Gastroesophageal sphincter (tissue), 4 donors: ENCODE measurements around the gene CCM2L. TPM values are rescaled to one million over a fixed set of nuclear protein-coding genes. Genes with fewer than 3 reads are reported as not detected.

Source experiments
- ATAC-seq: fragments of 150-250 bp; one replicate; pipeline ENCODE4 v1.9.1; 2016; ENCODE audit warnings: mild to moderate bottlenecking, moderate library complexity
- H3K27ac ChIP-seq, 4 donors: fragments of 200-600 bp; sonication (generic) in 3 of 4; 1 replicate in 3 of 4; 2 replicates in 1 of 4; pipeline ENCODE4 v1.5.1; 2016 to 2019
- H3K27me3 ChIP-seq: fragments of 200-600 bp; sonication (generic); one replicate; pipeline ENCODE4 v1.5.1; 2019
- H3K36me3 ChIP-seq, 2 donors: fragments of 200-600 bp; sonication (generic); one replicate each; pipeline ENCODE4 v1.5.1; 2019; ENCODE audit warnings: control low read depth in 1 of 2
- H3K4me1 ChIP-seq, 3 donors: fragments of 200-600 bp; sonication (generic); 1 replicate in 2 of 3; 2 replicates in 1 of 3; pipeline ENCODE4 v1.5.1; 2016 to 2019; ENCODE audit warnings: control low read depth in 2 of 3
- H3K4me3 ChIP-seq, 2 donors: fragments of 200-600 bp; sonication (generic); one replicate each; pipeline ENCODE4 v1.5.1; 2019; ENCODE audit warnings: mild to moderate bottlenecking in 1 of 2, moderate library complexity in 1 of 2
- H3K9me3 ChIP-seq, 3 donors: fragments of 200-600 bp; sonication (generic); one replicate each; pipeline ENCODE4 v1.5.1; 2017 to 2019; ENCODE audit warnings: control low read depth in 2 of 3
- CTCF ChIP-seq, 4 experiments: fragments of 200-600 bp in 2 of 4; fragments of 450-650 bp in 2 of 4; sonication (generic) in 1 of 4; IDR thresholded peaks; one replicate each; pipeline ENCODE4 v1.5.1; 2017 to 2019; ENCODE audit warnings: antibody characterized with exemption in 4 of 4, mild to moderate bottlenecking in 2 of 4, moderate library complexity in 2 of 4
- EP300 ChIP-seq: sonication (generic); formaldehyde crosslinking; IDR thresholded peaks from one replicate; pipeline ENCODE4 v1.6.1; 2017; ENCODE audit warnings: antibody characterized with exemption, mild to moderate bottlenecking
- POLR2A ChIP-seq, 2 donors: fragments of 450-650 bp; IDR thresholded peaks; one replicate each; pipeline ENCODE4 v1.6.1; 2017; ENCODE audit warnings: antibody characterized with exemption in 2 of 2, mild to moderate bottlenecking in 2 of 2, moderate library complexity in 1 of 2
- POLR2AphosphoS5 ChIP-seq: sonication (generic); formaldehyde crosslinking; IDR thresholded peaks from one replicate; pipeline ENCODE4 v1.6.1; 2017; ENCODE audit warnings: antibody characterized with exemption
- WGBS, 2 donors: methylation state at CpG; one replicate each; pipeline ENCODE4 v1.1.5; 2018; ENCODE audit warnings: low coverage in 1 of 2; 5-methylcytosine and 5-hydroxymethylcytosine counted together
- small RNA-seq, 4 donors: library from RNA; depleted of rRNA; stranded (forward); fragments of <200 nt; gene quantifications; one replicate each; pipeline ENCODE3, GENCODE V24; 2016
- total RNA-seq, 4 donors: library from RNA; depleted of rRNA; stranded (reverse); fragments of >200 nt; gene quantifications; one replicate each; pipeline ENCODE4 v1.1.0, GENCODE V29; 2016

Gene CCM2L
- total RNA-seq, 4 donors from 2014 or later: 3.0 to 9.3 (median 5.6) TPM

- Histone ChIP-seq H3K4me1 (no peaks in the 10 kb centered on the region), H3K9me3 (no peaks in the 10 kb centered on the region), H3K27me3 (peaks cover 68% of the 10 kb centered on the region), H3K27ac (no peak overlapping the region), H3K4me3 (no peak overlapping the region), H3K36me3 (no peaks in the 10 kb centered on the region)
- ATAC-seq: no peak
- TF ChIP-seq POLR2AphosphoS5: no peak
- no peak for TF ChIP-seq CTCF (IDR thresholded peaks at IDR 0.05)
- TF ChIP-seq POLR2A (IDR thresholded peaks at IDR 0.05): no peak
- TF ChIP-seq EP300: no peak
- WGBS, 2 donors: 76 to 90% methylated on average over 2 to 3 of the region's 5 CpGs
Measured at GRCh38 chr20:32078322-32078721, 68.1 kb downstream of the CCM2L start.

- H3K36me3 ChIP-seq: no peaks in the 10 kb centered on the region
- H3K4me1 ChIP-seq: no peaks in the 10 kb centered on the region
- TF ChIP-seq EP300 (no peak), POLR2AphosphoS5 (no peak), CTCF (IDR thresholded peaks at IDR 0.05) (no peak), POLR2A (IDR thresholded peaks at IDR 0.05) (no peak)
- ATAC-seq: no peak
- H3K9me3 ChIP-seq: no peaks in the 10 kb centered on the region
- no peak overlapping the region for H3K4me3 ChIP-seq
- H3K27ac ChIP-seq: no peak overlapping the region
- H3K27me3 ChIP-seq: peaks cover 70% of the 10 kb centered on the region
Measured at GRCh38 chr20:32078791-32079190, 68.6 kb downstream of the CCM2L start.

GRCh38 chr20:32079655-32080109, 69.4 kb downstream of the CCM2L start:
- Histone ChIP-seq H3K36me3 (no peaks in the 10 kb centered on the region), H3K4me1 (no peaks in the 10 kb centered on the region), H3K9me3 (no peaks in the 10 kb centered on the region), H3K27ac (no peak overlapping the region), H3K4me3 (no peak overlapping the region), H3K27me3 (peaks cover 63% of the 10 kb centered on the region)
- WGBS, 2 donors: 24% methylated on average over 2 of the region's 8 CpGs; no CpG with 5 or more reads in 1 of the 2 donors
- TF ChIP-seq POLR2AphosphoS5 (no peak), EP300 (no peak), POLR2A (IDR thresholded peaks at IDR 0.05) (no peak)
- no peak for ATAC-seq

GRCh38 chr20:32080783-32081182, 70.5 kb downstream of the CCM2L start:
- WGBS, 2 donors: 64% methylated on average over 3 of the region's 3 CpGs; no CpG with 5 or more reads in 1 of the 2 donors
- Histone ChIP-seq H3K27me3 (peaks cover 54% of the 10 kb centered on the region), H3K9me3 (no peaks in the 10 kb centered on the region), H3K27ac (no peak overlapping the region), H3K4me3 (no peak overlapping the region), H3K4me1 (no peaks in the 10 kb centered on the region), H3K36me3 (no peaks in the 10 kb centered on the region)
- TF ChIP-seq POLR2A (IDR thresholded peaks at IDR 0.05): no peak
- TF ChIP-seq EP300: no peak
- TF ChIP-seq POLR2AphosphoS5: no peak
- no peak for TF ChIP-seq CTCF (IDR thresholded peaks at IDR 0.05)
- ATAC-seq: no peak

Small RNA genes lying within 50 kb of the gene (small RNA-seq; reads per million reads assigned to genes)
- gene RNA5SP481 (0.09 to 2.5 (median 0.43) reads per million in 4 donors), gene RNA5SP482 (0.36 to 3.0 (median 1.00) reads per million in 4 donors)

Other genes starting within 250 kb of the CCM2L start
- gene MYLK2, start 191.1 kb upstream of the CCM2L start, total RNA-seq: under 1 TPM in 3 of 4 donors, not detected in 1; 0.27 to 0.54 (median 0.31) TPM
- 1 to 10 TPM in 2 of 4 donors, under 1 TPM in 1, not detected in 1; 0.62 to 3.9 (median 2.3) TPM for gene FOXS1, start 164.8 kb upstream of the CCM2L start, total RNA-seq
- 1 to 10 TPM; 1.5 to 8.2 (median 4.5) TPM for gene DUSP15, start 139.9 kb upstream of the CCM2L start, total RNA-seq
- under 1 TPM in 1 of 4 donors, not detected in 3; 0.47 TPM for gene TTLL9, start 139.8 kb upstream of the CCM2L start, total RNA-seq
- 10 to 100 TPM; 10.5 to 11.2 (median 11.0) TPM for gene PDRG1, start 58.4 kb upstream of the CCM2L start, total RNA-seq
- gene XKR7, start 42.3 kb upstream of the CCM2L start, total RNA-seq: under 1 TPM in 2 of 4 donors, not detected in 2; 0.04 to 0.07 TPM
- gene HCK, start 41.8 kb downstream of the CCM2L start, total RNA-seq: 10 to 100 TPM in 2 of 4 donors, 1 to 10 TPM in 2; 2.6 to 31.8 (median 10.2) TPM
- 10 to 100 TPM; 20.7 to 32.6 (median 22.9) TPM for gene TM9SF4, start 99.3 kb downstream of the CCM2L start, total RNA-seq
- gene PLAGL2, start 197.3 kb downstream of the CCM2L start, total RNA-seq: 10 to 100 TPM in 1 of 4 donors, 1 to 10 TPM in 3; 5.8 to 11.0 (median 6.1) TPM
- gene POFUT1, start 197.4 kb downstream of the CCM2L start, total RNA-seq: 10 to 100 TPM; 28.8 to 42.4 (median 33.5) TPM